ENCODE data around the gene MTERF1.

Gene MTERF1

DNA sequence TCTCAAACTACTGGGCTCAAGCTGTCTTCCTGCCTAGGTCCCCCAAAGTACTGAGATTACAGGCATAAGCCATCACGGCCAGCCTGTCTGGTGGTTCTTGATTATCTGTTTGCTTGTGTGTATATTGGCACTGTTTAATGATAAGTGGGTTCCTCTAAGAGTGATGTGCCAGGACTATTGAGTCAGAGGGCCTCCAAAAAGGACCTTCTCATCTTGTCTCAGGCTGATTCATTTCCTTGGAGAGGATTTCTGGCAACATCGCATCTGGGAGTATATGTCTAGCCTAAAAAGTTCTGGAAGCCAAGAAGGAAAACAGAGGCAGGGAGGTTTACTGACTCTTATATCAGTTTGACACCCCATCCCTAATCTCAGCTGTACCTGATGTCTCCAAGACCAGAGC, 33.1 kb upstream of the MTERF1 start:
- no peaks in the 10 kb centered on the region for H3K79me2 ChIP-seq (ENCODE audit: insufficient read depth, low read length)
- H3K9ac ChIP-seq (ENCODE audit: low read depth, low read length), result no peak overlapping the region
- H3K4me3 ChIP-seq (ENCODE audit: low read depth in 1 of 2, low read length in 2 of 2), result no peak overlapping the region
- H2AFZ ChIP-seq (ENCODE audit: low read depth, low read length), result no peak overlapping the region
- H4K20me1 ChIP-seq (ENCODE audit: insufficient read depth, low read length), result no peaks in the 10 kb centered on the region
- DNase-seq (no peak), ATAC-seq (ENCODE audit: insufficient read depth, low read depth) (no peak)
- no peak for TF ChIP-seq EZH2 (IDR thresholded peaks at IDR 0.05; ENCODE audit: borderline replicate concordance, low read depth, low read length, severe bottlenecking)
- TF ChIP-seq, protein P1, sequence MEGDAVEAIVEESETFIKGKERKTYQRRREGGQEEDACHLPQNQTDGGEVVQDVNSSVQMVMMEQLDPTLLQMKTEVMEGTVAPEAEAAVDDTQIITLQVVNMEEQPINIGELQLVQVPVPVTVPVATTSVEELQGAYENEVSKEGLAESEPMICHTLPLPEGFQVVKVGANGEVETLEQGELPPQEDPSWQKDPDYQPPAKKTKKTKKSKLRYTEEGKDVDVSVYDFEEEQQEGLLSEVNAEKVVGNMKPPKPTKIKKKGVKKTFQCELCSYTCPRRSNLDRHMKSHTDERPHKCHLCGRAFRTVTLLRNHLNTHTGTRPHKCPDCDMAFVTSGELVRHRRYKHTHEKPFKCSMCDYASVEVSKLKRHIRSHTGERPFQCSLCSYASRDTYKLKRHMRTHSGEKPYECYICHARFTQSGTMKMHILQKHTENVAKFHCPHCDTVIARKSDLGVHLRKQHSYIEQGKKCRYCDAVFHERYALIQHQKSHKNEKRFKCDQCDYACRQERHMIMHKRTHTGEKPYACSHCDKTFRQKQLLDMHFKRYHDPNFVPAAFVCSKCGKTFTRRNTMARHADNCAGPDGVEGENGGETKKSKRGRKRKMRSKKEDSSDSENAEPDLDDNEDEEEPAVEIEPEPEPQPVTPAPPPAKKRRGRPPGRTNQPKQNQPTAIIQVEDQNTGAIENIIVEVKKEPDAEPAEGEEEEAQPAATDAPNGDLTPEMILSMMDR (IDR thresholded peaks at IDR 0.05; ENCODE audit: borderline replicate concordance, extremely low read depth, low read length, poor library complexity, severe bottlenecking), result no peak
- H3K4me1 ChIP-seq (ENCODE audit: insufficient read depth, low read length), result no peaks in the 10 kb centered on the region
- no peak overlapping the region for H3K4me2 ChIP-seq (ENCODE audit: insufficient read depth, low read length)
- no peak overlapping the region for H3K27ac ChIP-seq (ENCODE audit: low read length)
- H3K9me3 ChIP-seq (ENCODE audit: insufficient read depth, low read length, severe bottlenecking), result no peaks in the 10 kb centered on the region
- no peaks in the 10 kb centered on the region for H3K36me3 ChIP-seq (ENCODE audit: insufficient read depth, low read length)
- no peaks in the 10 kb centered on the region for H3K27me3 ChIP-seq (ENCODE audit: insufficient read depth, low read length, poor library complexity)

DNA sequence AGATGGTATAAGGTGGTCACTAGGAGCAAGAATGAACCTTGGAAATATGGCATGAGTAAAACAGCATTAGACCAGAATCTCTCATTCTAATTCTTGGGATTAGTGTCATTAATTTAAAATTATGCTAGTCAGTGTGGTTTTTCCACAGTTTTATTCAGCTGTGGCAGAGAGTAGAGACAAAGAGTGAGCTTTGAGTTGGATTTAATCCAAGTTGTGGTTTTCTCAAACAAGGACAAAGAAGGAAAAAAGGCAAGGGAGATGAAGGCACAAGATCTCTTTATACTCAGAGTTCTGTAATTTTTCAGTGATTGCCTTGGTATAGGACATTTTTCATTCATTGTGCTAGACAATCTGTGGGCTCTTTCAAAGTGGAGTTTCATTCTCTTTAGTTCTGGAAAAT, 32.0 kb upstream of the MTERF1 start:
- H3K9me3 ChIP-seq (ENCODE audit: insufficient read depth, low read length, severe bottlenecking), result no peaks in the 10 kb centered on the region
- no peak for DNase-seq
- H3K4me1 ChIP-seq (ENCODE audit: insufficient read depth, low read length), result no peaks in the 10 kb centered on the region
- H3K27ac ChIP-seq (ENCODE audit: low read length), result no peak overlapping the region
- no peaks in the 10 kb centered on the region for H3K27me3 ChIP-seq (ENCODE audit: insufficient read depth, low read length, poor library complexity)
- no peaks in the 10 kb centered on the region for H3K79me2 ChIP-seq (ENCODE audit: insufficient read depth, low read length)
- TF ChIP-seq, protein P1 (IDR thresholded peaks at IDR 0.05; ENCODE audit: borderline replicate concordance, extremely low read depth, low read length, poor library complexity, severe bottlenecking), result no peak
- no peak for TF ChIP-seq EZH2 (IDR thresholded peaks at IDR 0.05; ENCODE audit: borderline replicate concordance, low read depth, low read length, severe bottlenecking)
- H3K36me3 ChIP-seq (ENCODE audit: insufficient read depth, low read length), result no peaks in the 10 kb centered on the region
- H3K9ac ChIP-seq (ENCODE audit: low read depth, low read length), result no peak overlapping the region
- ATAC-seq (ENCODE audit: insufficient read depth, low read depth), result no peak
- H3K4me2 ChIP-seq (ENCODE audit: insufficient read depth, low read length), result no peak overlapping the region
- H4K20me1 ChIP-seq (ENCODE audit: insufficient read depth, low read length), result no peaks in the 10 kb centered on the region
- no peak overlapping the region for H2AFZ ChIP-seq (ENCODE audit: low read depth, low read length)
- H3K4me3 ChIP-seq (ENCODE audit: low read depth in 1 of 2, low read length in 2 of 2), result no peak overlapping the region

DNA sequence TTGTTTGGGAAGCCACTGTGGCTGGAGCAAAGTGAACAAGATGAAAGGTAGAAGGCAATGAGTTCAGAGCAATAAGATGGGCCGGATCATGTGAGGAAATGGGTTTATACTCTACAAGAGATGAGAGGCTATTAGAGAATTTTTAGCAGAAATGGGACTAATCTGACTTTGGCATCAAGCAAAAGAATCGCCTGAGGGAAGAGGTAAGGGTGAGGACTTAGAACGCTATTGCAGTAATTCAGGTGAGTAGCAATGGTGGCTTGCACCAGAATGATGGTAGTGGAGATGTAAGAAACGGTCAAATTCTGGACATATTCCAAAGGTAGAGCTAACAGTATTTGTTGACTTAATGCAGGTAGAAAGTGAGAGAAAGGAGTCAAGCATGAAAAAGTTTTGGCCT, 30.6 kb upstream of the MTERF1 start:
- no peak overlapping the region for H3K9ac ChIP-seq (ENCODE audit: low read depth, low read length)
- TF ChIP-seq, protein P1 (IDR thresholded peaks at IDR 0.05; ENCODE audit: borderline replicate concordance, extremely low read depth, low read length, poor library complexity, severe bottlenecking), result no peak
- no peak for TF ChIP-seq EZH2 (IDR thresholded peaks at IDR 0.05; ENCODE audit: borderline replicate concordance, low read depth, low read length, severe bottlenecking)
- H3K9me3 ChIP-seq (ENCODE audit: insufficient read depth, low read length, severe bottlenecking), result no peaks in the 10 kb centered on the region
- no peak overlapping the region for H2AFZ ChIP-seq (ENCODE audit: low read depth, low read length)
- no peaks in the 10 kb centered on the region for H4K20me1 ChIP-seq (ENCODE audit: insufficient read depth, low read length)
- H3K79me2 ChIP-seq (ENCODE audit: insufficient read depth, low read length), result no peaks in the 10 kb centered on the region
- no peak for DNase-seq
- no peaks in the 10 kb centered on the region for H3K27me3 ChIP-seq (ENCODE audit: insufficient read depth, low read length, poor library complexity)
- no peak overlapping the region for H3K4me3 ChIP-seq (ENCODE audit: low read depth in 1 of 2, low read length in 2 of 2)
- H3K36me3 ChIP-seq (ENCODE audit: insufficient read depth, low read length), result no peaks in the 10 kb centered on the region
- no peak overlapping the region for H3K27ac ChIP-seq (ENCODE audit: low read length)
- H3K4me1 ChIP-seq (ENCODE audit: insufficient read depth, low read length), result no peaks in the 10 kb centered on the region
- no peak overlapping the region for H3K4me2 ChIP-seq (ENCODE audit: insufficient read depth, low read length)
- ATAC-seq (ENCODE audit: insufficient read depth, low read depth), result no peak

DNA sequence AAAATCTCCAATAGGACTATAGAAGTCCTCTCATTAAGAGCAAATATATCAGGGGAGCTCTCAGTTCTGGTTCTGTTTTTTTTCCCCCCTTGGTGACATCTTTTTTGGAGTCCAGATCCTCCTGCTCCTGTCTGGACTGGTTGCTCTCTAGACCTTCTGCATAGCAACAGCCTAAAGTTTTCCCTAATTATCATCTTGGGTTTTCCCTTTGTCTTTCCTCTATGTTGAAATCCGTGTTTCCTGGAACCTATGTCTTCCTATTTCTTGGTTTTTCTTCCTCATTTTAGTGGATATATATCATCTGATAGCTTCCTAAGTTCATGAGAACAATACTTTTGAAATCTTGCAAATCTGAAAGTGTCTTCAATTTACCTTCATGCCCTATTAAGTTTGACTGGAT, 29.7 kb upstream of the MTERF1 start:
- Histone ChIP-seq H3K9me3 (ENCODE audit: insufficient read depth, low read length, severe bottlenecking) (no peaks in the 10 kb centered on the region), H3K4me3 (ENCODE audit: low read depth in 1 of 2, low read length in 2 of 2) (no peak overlapping the region), H3K27ac (ENCODE audit: low read length) (no peak overlapping the region), H3K4me2 (ENCODE audit: insufficient read depth, low read length) (no peak overlapping the region), H2AFZ (ENCODE audit: low read depth, low read length) (no peak overlapping the region), H3K9ac (ENCODE audit: low read depth, low read length) (no peak overlapping the region), H4K20me1 (ENCODE audit: insufficient read depth, low read length) (no peaks in the 10 kb centered on the region), H3K36me3 (ENCODE audit: insufficient read depth, low read length) (no peaks in the 10 kb centered on the region), H3K4me1 (ENCODE audit: insufficient read depth, low read length) (no peaks in the 10 kb centered on the region), H3K27me3 (ENCODE audit: insufficient read depth, low read length, poor library complexity) (no peaks in the 10 kb centered on the region), H3K79me2 (ENCODE audit: insufficient read depth, low read length) (no peaks in the 10 kb centered on the region)
- ATAC-seq (ENCODE audit: insufficient read depth, low read depth) (no peak), DNase-seq (no peak)
- TF ChIP-seq, protein P1 (IDR thresholded peaks at IDR 0.05; ENCODE audit: borderline replicate concordance, extremely low read depth, low read length, poor library complexity, severe bottlenecking), result no peak
- no peak for TF ChIP-seq EZH2 (IDR thresholded peaks at IDR 0.05; ENCODE audit: borderline replicate concordance, low read depth, low read length, severe bottlenecking)

Measured in DND-41 (cell line).